GM19468 (cell line): ENCODE measurements around the gene SLC38A11.

Experiments
- ATAC-seq: cut with Tn5 transposase; IDR thresholded peaks from one replicate; pipeline ENCODE4 v1.9.1; 2021; ENCODE audit warnings: mild to moderate bottlenecking, moderate library complexity, moderate number of reproducible peaks; ENCODE audit not compliant: unreplicated experiment; ENCODE audit errors: extremely low read depth

The SLC38A11 gene

DNA sequence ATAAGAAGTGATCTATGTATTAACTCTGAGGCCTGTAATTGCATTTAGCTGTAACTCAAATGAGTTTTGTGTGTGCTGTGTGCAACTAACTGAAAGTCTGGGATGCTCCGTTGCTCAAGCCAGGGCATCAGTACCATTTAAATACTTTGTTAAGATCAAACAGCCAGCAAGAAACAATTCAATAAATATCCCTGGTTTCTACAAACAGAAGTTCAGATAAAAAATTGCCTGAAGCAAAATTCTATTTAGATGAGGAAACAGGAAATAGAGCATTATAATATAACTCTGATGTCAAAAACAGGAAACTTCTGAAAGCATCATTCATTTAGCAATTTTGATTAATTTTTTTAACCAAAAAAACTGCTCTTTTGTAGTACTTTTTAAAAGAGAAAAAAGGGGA lies 18.9 kb upstream of the SLC38A11 start:
- no peak for ATAC-seq

- no peak for ATAC-seq
These were observed 16.9 kb upstream of the SLC38A11 start for GRCh38 chr2:164972216-164972615.

DNA sequence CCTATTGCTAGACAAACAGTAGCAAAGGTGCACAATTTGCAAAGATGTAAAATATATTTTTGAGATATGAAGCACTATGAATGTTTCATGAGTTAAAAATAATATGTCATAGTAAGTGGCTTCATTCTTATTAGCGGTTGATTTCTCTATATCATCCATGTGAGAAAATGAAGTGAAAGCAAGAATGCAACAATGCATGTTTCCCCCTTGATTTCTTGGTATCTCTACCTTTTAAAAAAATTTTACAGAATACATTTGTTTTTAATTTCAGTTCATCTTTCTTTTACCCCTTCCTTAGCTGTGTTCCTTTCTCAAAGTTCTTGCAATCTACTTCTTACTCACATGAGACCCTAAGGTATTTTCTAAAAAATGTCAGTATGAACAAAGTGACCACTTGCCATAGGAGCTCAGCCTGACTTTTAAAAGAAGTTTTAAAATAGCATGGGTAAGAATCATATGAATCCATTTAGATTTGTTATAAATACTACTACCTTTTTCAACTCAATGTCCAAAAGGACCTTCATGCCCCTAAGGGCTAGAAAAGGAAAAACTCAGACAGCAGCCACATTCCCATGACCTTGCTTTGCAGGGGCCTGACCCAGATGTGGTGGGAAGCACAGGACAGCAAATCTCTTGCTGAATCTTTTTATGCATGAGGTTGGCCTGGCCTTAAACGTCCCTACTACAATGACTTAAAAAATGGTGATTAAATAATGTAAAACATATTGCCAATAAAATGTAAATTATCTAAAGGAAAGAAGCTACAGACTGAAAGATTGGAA lies 14.8 kb upstream of the SLC38A11 start:
- ATAC-seq: no peak

GRCh38 chr2:164967781-164968228 lies 12.5 kb upstream of the SLC38A11 start:
- no peak for ATAC-seq

GRCh38 chr2:164967361-164967760 lies 12.0 kb upstream of the SLC38A11 start:
- ATAC-seq: no peak

- no peak for ATAC-seq
These were observed 9.4 kb upstream of the SLC38A11 start for GRCh38 chr2:164964700-164965099.

DNA sequence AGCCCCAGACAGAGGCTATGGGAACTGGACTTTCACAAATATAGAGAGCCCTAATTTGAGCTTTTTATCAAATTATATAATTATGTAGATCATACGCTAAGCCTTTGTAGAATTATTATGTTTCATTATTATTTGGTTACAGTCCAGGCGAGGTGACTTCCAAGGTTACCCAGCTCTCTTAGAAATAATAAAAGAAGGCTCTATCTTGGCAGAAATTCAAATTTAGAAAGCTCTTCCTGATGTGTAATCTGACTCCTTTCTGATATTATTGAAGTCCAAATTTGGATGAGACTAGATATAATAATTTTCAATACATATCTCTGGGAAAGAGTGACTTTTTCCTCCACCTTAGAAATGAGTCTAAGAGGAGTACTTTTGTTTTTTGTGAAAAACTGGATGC lies 4.8 kb upstream of the SLC38A11 start:
- ATAC-seq: no peak

DNA sequence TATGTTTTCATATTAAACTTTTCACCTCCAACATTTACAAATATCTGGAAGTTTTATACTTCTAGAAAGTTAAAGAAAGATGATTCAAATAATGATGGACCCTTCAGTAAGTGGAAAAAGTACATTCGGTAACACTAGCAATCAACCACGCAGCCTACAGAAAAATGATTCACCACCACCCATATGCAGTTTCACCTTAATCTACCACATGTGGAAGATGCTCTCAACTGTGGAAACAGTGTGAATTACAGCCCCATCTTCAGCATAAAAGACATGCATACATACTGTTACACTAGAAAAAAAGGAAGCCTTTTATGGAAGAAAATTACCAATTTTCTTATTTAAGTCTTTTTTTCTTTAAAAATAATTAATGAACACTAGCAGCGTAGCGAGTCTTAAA lies 1.1 kb downstream of the SLC38A11 start:
- no peak for ATAC-seq

GRCh38 chr2:164953279-164953678 lies 2.0 kb downstream of the SLC38A11 start:
- ATAC-seq: no peak

- no peak for ATAC-seq
These were observed 3.1 kb downstream of the SLC38A11 start for GRCh38 chr2:164952057-164952702.

- no peak for ATAC-seq
These were observed 6.8 kb downstream of the SLC38A11 start for GRCh38 chr2:164948540-164948939.

DNA sequence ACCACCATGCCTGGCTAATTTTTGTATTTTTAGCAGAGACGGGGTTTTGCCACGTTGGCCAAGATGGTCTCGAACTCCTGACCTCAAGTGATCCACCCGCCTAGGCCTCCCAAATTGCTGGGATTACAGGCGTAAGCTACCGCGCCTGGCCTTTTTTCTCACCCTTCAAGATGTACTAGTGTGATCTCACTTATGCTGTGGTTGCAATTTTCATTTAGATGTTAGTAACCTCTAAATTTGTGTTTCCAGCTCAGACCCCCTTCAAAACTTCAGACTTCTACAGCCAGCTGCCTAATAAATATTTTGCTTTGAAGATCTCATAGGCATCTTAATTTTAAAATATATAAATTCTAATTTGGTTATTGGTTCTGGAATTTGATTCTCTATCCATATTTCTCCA lies 8.0 kb downstream of the SLC38A11 start:
- no peak for ATAC-seq

DNA sequence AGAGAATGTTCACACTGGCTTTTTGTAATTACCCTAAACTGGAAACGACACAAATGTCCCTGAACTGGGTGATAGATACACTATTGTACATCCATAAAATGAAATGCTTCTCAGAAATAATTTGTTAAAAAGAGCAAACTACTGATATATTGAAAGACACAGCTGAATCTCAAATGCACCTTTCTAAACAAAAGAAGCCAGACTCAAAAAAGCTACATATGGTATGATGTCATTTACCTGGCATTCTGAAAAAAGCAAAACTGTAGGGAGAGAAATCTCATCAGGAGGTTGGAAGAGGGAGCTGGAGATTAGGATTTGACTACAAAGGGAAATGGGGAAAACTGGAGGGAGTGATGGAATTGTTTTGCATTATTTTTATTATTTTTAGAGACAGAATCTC lies 12.0 kb downstream of the SLC38A11 start:
- ATAC-seq: no peak

DNA sequence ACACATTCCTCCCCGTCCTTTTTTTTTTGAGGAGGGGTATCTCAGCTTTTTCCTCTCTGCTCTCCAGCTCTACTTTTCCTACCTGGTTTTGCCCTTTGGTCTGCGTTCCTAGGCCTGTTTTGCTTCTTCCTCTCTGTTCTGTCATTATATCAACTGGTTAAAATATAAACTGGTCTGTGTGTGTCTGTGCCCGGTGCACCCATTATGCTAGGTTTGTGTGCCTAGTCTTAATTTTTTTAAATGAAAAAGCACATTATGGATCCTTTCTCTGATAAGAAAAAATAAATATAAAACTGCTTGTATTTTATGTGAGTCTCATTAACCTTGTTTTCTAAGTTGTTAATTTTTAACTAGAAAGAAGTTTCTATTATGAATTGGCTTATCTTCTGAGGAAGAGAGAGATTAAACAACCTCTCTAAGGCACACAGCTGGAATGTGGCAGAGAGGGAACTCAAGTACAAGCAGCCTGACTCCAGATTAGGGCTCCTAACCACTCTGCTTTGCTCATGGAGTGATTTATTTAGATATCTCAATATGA lies 17.4 kb downstream of the SLC38A11 start:
- no peak for ATAC-seq

- ATAC-seq: no peak
These were observed 19.9 kb downstream of the SLC38A11 start for GRCh38 chr2:164935118-164936101.

DNA sequence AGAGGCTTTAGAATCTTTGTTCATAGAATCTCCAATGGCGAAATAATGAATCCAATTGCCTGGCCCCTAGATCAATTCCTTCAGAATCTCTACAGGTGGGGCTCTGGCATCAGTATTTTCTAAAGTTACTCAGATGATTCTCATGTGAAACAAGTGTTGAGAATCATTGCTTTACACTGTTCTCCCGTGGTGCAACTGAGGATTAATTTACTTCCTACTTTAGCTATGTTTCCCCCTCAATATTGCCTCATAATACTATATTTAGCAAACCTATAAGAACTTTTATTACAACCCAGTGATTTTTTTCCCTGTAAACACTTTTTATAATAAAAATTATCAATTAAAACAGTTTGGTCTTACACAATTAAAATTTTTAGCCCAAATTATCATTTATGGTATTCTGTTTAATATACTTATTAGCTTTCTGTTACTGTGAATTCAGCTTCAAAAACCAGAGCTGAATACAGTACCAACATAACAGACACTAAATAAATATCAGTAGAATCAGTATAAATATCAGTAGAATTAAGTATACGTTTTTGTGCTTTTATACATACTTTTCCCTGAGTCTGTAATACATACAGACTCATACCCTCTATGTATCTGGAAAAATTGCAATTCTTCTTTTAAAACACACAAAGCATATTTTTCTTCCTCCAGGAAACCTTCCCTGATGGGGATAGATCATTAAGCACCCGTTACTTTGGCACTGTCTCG lies 20.8 kb downstream of the SLC38A11 start:
- ATAC-seq: no peak

DNA sequence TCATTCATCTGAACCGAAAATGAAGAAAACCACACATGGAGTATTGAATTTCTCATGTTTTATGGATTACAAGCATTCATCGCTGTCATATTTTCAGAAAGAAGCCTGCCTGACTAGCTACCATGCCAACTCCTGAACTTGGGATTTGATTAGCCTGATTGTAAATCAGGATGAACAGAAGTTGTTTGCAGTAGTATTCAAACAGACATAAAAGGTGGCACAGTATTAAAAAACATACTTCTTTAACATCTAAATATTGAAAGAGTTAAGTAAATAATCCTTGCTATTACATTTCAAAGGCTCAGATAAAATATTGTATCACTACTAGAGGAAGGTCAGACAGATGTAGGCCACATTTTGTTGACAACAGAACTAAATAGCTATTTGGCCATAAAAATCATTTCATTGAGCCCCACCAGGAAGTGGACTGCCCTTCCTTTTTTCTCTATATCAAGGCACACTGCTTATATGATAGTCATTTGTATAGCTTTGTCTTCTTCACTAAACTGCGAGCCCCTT lies 21.6 kb downstream of the SLC38A11 start:
- no peak for ATAC-seq

GRCh38 chr2:164932377-164932776 lies 22.9 kb downstream of the SLC38A11 start:
- ATAC-seq: no peak

DNA sequence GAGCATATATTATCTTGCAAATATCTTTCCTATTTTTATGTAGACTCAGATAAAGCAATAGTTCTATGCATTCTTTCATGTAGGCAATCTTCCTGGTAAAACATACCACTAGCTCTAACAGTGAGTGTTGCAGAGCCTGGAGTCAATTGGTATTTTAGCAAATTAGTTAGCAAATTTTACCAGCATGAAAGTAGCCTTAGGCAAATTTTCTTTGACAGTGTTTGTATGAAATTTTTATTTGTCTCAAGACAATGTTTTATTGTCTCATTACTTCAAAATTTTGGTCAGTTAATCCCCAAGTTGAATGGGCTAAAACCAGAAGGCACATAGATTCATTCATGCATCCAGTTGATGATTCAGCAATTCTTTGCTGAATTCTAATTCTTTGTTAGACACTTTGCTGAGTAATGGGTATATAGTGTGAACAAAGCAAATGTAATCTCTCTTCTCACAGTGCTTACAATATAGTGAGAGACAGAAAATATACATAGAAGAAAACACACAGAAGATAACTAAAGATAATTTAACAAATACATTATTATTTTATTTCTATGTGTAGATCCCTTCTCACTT lies 27.1 kb downstream of the SLC38A11 start:
- no peak for ATAC-seq
